Body of pancreas (tissue), 4 donors: ENCODE results near the gene CSMD2.

ENCODE experiments used
- CTCF ChIP-seq, 7 experiments: fragments of 450-650 bp in 4 of 7; fragments of 200-600 bp in 3 of 7; sonication (generic) in 3 of 7; IDR thresholded peaks; one replicate each; pipeline ENCODE4 v1.5.1; 2016 to 2019; ENCODE audit warnings: antibody characterized with exemption in 7 of 7
- POLR2A ChIP-seq, 3 donors: fragments of 450-650 bp; IDR thresholded peaks; one replicate each; pipeline ENCODE4 v1.6.1; 2016; ENCODE audit warnings: antibody characterized with exemption in 3 of 3, mild to moderate bottlenecking in 2 of 3

- TF ChIP-seq CTCF (IDR thresholded peaks at IDR 0.05) (no peak), POLR2A (IDR thresholded peaks at IDR 0.05) (no peak)
Observed at GRCh38 chr1:33497410-33497809, 667.6 kb downstream of the CSMD2 start.
